K562 (cell line): ENCODE results near the gene CCNO. TPM values are rescaled to one million over a fixed set of nuclear protein-coding genes. Genes with fewer than 3 reads are reported as not detected.
A peak's percentile ranks its signal among the peaks of the same experiment; 100 is the strongest.

ENCODE experiments used
- CHD2 ChIP-seq: IDR thresholded peaks from 2 replicates; pipeline ENCODE4 v1.6.1; 2011; ENCODE audit warnings: low read depth, low read length
- ETV5 ChIP-seq: sonication (generic); formaldehyde crosslinking; IDR thresholded peaks from 2 replicates; pipeline ENCODE4 v1.4.0; 2020; ENCODE audit warnings: low read depth, mild to moderate bottlenecking, missing genetic modification reagents
- HNRNPLL ChIP-seq: fragments of 200-400 bp; formaldehyde crosslinking; IDR thresholded peaks from 2 replicates; pipeline ENCODE4 v1.6.1; 2017; ENCODE audit warnings: low read length, low read depth, mild to moderate bottlenecking; ENCODE audit not compliant: poor library complexity, severe bottlenecking
- HOXB6 ChIP-seq: fragments of 250-450 bp; sonication (Bioruptor Pico); IDR thresholded peaks from 2 replicates; pipeline ENCODE4 v1.5.1; 2022; ENCODE audit warnings: mild to moderate bottlenecking, borderline replicate concordance
- NBN ChIP-seq: fragments of 450-650 bp; IDR thresholded peaks from 2 replicates; pipeline ENCODE4 v1.6.1; 2016; ENCODE audit warnings: low read depth, mild to moderate bottlenecking
- NELFE ChIP-seq: IDR thresholded peaks from 2 replicates; pipeline ENCODE4 v1.6.1; 2011; ENCODE audit warnings: mild to moderate bottlenecking; ENCODE audit not compliant: insufficient read depth, insufficient read length
- NR1H2 ChIP-seq: sonication (generic); formaldehyde crosslinking; IDR thresholded peaks from 2 replicates; pipeline ENCODE4 v1.4.0; 2020; ENCODE audit warnings: mild to moderate bottlenecking, missing genetic modification reagents
- POU5F1 ChIP-seq: fragments of 150-350 bp; IDR thresholded peaks from 2 replicates; pipeline ENCODE4 v1.6.1; 2014; ENCODE audit warnings: borderline replicate concordance, low read length, low read depth, mild to moderate bottlenecking; ENCODE audit not compliant: partially characterized antibody
- RHOXF2B ChIP-seq: fragments of 250-450 bp; sonication (Bioruptor Pico); conservative IDR thresholded peaks from 2 replicates; pipeline ENCODE4 v1.5.1; 2021
- SRSF9 ChIP-seq: fragments of 200-400 bp; formaldehyde crosslinking; IDR thresholded peaks from 2 replicates; pipeline ENCODE4 v1.6.1; 2017; ENCODE audit warnings: low read depth, low read length, borderline replicate concordance
- ZKSCAN1 ChIP-seq: fragments of 150-350 bp; IDR thresholded peaks from 2 replicates; pipeline ENCODE4 v1.6.1; 2016; ENCODE audit warnings: low read depth, low read length
- ZNF41 ChIP-seq: fragments of 250-450 bp; sonication (Bioruptor Pico); conservative IDR thresholded peaks from 2 replicates; pipeline ENCODE4 v1.4.0; 2020; ENCODE audit warnings: mild to moderate bottlenecking
- polyA plus RNA-seq, 8 experiments: library from polyadenylated mRNA; depleted of rRNA in 4 of 8; stranded (reverse) in 5 of 8; unstranded in 3 of 8; fragments of >200 nt; fragmentation: Nextera tagmentation in 2 of 8; fragmentation: Illumina TruSeq in 1 of 8; extraction: Ambion mirVana in 2 of 8; extraction: Trizol in 1 of 8; gene quantifications; 2 replicates each; pipeline versions ENCODE4 v1.2.1 to v1.2.3, GENCODE V29; 2011 to 2014; ENCODE audit warnings: inconsistent platforms in 1 of 8, missing spikeins in 1 of 8
- total RNA-seq, 7 experiments: library from RNA; depleted of rRNA in 6 of 7; stranded (reverse); fragments of >200 nt in 6 of 7; fragmentation: Illumina TruSeq in 2 of 7; extraction: Trizol in 2 of 7; gene quantifications; 2 replicates each; pipeline versions ENCODE4 v1.2.1 to v1.2.3, GENCODE V29; 2011 to 2021; ENCODE audit warnings: low replicate concordance in 1 of 7
- TF ChIP-seq, protein P1 (sequence below), 2 experiments: fragments of 450-650 bp; formaldehyde crosslinking in 1 of 2; IDR thresholded peaks; 2 replicates each; pipeline versions ENCODE4 v1.4.0 to v1.6.1; 2014 to 2020; ENCODE audit warnings: mild to moderate bottlenecking in 2 of 2, borderline replicate concordance in 1 of 2, low read depth in 1 of 2
- TF ChIP-seq, protein P2 (sequence below): IDR thresholded peaks from 2 replicates; pipeline ENCODE4 v1.6.1; 2011; ENCODE audit warnings: borderline replicate concordance, low read depth, mild to moderate bottlenecking, moderate library complexity, low read length; ENCODE audit not compliant: insufficient read depth, poor library complexity, severe bottlenecking
- TF ChIP-seq, protein P3 (sequence below): fragments of 250-450 bp; sonication (Bioruptor Pico); IDR thresholded peaks from 2 replicates; pipeline ENCODE4 v1.5.0; 2020; ENCODE audit warnings: mild to moderate bottlenecking

The CCNO gene
- total and polyA plus RNA-seq, 9 of the 15 experiments (the other 6 are each of a cell fraction or from before 2014, with no cell fraction given): 0.08 to 3.1 (median 0.29) TPM

DNA sequence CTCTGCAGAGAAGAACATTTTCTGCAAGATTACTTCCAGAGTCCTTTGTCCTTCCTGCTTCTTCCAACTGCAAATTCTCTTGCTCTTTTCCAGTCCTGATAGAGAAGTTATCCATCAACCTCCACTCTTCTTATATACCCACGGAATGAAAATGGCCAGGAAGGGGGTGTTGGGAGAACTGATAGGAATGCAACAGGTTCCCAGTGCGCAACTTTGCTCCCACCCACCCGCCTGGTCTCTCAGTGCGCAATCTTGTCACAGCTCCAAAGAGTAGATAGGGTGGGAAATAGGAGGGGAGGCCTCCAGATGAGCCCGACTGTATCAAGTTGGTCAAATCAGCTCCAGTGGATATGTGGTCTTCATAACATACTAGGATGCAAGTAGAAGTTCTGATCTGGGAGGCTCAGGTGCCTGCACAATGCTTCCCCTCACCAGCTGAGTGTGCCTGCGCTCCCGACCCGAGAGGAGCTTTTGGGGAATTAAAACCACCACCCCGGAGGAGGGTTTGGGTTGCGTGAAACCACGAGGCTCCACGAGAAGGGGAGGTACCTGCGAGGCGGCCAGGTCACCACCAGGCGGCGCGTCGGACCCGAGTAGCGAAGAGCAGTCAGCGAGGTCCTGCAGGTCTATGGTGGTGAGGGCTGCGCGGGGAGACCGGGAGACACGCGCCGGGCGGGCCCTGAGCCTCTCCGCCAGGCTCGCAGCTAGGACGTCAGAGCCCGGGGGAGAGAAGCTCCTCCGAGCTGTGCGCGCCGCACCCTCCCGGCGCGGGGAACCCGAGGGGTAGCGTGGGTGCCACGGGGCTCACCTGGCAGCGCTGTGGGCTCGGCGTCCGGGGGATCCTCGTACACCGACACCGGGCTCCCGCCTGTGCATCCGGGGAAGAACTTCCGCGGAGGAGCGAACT, 7.1 kb downstream of the CCNO start (continued):
- TF ChIP-seq, protein P1, sequence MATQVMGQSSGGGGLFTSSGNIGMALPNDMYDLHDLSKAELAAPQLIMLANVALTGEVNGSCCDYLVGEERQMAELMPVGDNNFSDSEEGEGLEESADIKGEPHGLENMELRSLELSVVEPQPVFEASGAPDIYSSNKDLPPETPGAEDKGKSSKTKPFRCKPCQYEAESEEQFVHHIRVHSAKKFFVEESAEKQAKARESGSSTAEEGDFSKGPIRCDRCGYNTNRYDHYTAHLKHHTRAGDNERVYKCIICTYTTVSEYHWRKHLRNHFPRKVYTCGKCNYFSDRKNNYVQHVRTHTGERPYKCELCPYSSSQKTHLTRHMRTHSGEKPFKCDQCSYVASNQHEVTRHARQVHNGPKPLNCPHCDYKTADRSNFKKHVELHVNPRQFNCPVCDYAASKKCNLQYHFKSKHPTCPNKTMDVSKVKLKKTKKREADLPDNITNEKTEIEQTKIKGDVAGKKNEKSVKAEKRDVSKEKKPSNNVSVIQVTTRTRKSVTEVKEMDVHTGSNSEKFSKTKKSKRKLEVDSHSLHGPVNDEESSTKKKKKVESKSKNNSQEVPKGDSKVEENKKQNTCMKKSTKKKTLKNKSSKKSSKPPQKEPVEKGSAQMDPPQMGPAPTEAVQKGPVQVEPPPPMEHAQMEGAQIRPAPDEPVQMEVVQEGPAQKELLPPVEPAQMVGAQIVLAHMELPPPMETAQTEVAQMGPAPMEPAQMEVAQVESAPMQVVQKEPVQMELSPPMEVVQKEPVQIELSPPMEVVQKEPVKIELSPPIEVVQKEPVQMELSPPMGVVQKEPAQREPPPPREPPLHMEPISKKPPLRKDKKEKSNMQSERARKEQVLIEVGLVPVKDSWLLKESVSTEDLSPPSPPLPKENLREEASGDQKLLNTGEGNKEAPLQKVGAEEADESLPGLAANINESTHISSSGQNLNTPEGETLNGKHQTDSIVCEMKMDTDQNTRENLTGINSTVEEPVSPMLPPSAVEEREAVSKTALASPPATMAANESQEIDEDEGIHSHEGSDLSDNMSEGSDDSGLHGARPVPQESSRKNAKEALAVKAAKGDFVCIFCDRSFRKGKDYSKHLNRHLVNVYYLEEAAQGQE (IDR thresholded peaks at IDR 0.05; ENCODE audit: borderline replicate concordance): peak; percentile 66
- TF ChIP-seq, protein P1 (CRISPR knock-in tag; IDR thresholded peaks at IDR 0.05; ENCODE audit: low read depth): no peak
- TF ChIP-seq HOXB6 (CRISPR knock-in tag) (no peak), HNRNPLL (peak; percentile 40), NELFE (no peak), ETV5 (CRISPR knock-in tag) (peak; percentile 48; the same call in 1 of the 2 replicates), POU5F1 (no peak), CHD2 (peak; percentile 43; the same call in 1 of the 2 replicates), SRSF9 (no peak), NR1H2 (CRISPR knock-in tag) (peak; percentile 89; the same call in 1 of the 2 replicates), RHOXF2B (no peak), ZKSCAN1 (no peak), NBN (no peak), ZNF41 (CRISPR knock-in tag) (no peak)
- TF ChIP-seq, protein P2, sequence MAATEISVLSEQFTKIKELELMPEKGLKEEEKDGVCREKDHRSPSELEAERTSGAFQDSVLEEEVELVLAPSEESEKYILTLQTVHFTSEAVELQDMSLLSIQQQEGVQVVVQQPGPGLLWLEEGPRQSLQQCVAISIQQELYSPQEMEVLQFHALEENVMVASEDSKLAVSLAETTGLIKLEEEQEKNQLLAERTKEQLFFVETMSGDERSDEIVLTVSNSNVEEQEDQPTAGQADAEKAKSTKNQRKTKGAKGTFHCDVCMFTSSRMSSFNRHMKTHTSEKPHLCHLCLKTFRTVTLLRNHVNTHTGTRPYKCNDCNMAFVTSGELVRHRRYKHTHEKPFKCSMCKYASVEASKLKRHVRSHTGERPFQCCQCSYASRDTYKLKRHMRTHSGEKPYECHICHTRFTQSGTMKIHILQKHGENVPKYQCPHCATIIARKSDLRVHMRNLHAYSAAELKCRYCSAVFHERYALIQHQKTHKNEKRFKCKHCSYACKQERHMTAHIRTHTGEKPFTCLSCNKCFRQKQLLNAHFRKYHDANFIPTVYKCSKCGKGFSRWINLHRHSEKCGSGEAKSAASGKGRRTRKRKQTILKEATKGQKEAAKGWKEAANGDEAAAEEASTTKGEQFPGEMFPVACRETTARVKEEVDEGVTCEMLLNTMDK: no peak
- TF ChIP-seq, protein P3, sequence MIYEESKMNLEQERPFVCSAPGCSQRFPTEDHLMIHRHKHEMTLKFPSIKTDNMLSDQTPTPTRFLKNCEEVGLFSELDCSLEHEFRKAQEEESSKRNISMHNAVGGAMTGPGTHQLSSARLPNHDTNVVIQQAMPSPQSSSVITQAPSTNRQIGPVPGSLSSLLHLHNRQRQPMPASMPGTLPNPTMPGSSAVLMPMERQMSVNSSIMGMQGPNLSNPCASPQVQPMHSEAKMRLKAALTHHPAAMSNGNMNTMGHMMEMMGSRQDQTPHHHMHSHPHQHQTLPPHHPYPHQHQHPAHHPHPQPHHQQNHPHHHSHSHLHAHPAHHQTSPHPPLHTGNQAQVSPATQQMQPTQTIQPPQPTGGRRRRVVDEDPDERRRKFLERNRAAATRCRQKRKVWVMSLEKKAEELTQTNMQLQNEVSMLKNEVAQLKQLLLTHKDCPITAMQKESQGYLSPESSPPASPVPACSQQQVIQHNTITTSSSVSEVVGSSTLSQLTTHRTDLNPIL (CRISPR knock-in tag): no peak
